ENCODE data around the gene NEK8. TPM values are rescaled to one million over a fixed set of nuclear protein-coding genes. Genes with fewer than 3 reads are reported as not detected.

Gene NEK8
- total and polyA plus RNA-seq, 9 of the 15 experiments (the other 6 are each of a cell fraction or from before 2014, with no cell fraction given): 0.98 to 16.6 (median 4.6) TPM

DNA sequence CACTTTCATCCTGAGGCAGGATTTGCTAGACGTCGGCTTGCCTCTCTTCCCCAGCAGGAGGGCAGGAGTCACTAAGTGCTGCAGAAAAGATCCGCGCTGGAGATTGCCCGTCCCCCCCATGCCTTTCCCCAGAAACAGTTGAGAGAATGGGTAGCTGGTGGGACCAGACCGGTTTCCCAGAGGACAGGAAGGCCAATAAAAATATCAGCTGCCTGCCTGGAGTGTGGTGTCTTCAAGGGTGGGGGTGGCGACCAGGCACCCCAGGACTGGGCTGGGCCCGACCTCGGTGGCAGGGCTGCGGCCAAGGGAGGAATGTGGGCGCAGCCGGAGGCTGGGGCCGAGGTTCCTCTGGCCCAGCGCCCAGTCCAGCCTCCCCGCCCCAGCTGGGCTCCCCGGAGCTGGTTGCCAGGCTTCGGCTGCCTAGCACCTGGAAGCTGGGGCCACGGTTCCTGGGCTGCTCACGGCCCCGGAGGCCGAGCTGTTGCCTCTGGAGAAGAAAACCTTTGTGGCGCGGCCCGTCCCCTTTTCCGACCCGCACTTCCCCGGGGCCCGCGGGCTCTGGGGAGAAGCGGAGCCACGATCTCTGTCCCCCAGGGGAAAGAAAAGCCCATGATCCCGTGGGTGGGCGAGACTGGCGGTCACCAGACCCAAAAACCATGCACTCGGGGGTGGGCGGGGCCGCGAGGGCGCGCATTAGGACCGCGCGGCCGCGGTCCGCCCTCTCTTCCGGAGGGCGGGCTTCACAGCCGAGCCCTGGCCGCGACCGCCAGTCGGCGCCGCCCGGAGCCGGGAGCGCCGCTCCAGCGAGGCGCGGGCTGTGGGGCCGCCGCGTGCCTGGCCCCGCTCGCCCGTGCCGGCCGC lies 14.9 kb downstream of the NEK8 start, which contains the start of gene TRAF4 (continued):
- TF ChIP-seq, protein P1, sequence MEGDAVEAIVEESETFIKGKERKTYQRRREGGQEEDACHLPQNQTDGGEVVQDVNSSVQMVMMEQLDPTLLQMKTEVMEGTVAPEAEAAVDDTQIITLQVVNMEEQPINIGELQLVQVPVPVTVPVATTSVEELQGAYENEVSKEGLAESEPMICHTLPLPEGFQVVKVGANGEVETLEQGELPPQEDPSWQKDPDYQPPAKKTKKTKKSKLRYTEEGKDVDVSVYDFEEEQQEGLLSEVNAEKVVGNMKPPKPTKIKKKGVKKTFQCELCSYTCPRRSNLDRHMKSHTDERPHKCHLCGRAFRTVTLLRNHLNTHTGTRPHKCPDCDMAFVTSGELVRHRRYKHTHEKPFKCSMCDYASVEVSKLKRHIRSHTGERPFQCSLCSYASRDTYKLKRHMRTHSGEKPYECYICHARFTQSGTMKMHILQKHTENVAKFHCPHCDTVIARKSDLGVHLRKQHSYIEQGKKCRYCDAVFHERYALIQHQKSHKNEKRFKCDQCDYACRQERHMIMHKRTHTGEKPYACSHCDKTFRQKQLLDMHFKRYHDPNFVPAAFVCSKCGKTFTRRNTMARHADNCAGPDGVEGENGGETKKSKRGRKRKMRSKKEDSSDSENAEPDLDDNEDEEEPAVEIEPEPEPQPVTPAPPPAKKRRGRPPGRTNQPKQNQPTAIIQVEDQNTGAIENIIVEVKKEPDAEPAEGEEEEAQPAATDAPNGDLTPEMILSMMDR (IDR thresholded peaks at IDR 0.05 in 2 of 3, conservative IDR thresholded peaks at IDR 0.05 in 1 of 3; ENCODE audit: insufficient read depth in 2 of 3, low read depth in 1 of 3, low read length in 3 of 3): peak in 2 of 3 experiments; percentile 41 to 63; a peak in 4 of 6 replicates
- TF ChIP-seq SAFB (IDR thresholded peaks at IDR 0.05; ENCODE audit: borderline replicate concordance, low read depth, low read length) (no peak), ZNF431 (CRISPR knock-in tag; IDR thresholded peaks at IDR 0.05) (peak; percentile 89; the same call in 1 of the 2 replicates), SIN3A (IDR thresholded peaks at IDR 0.05; ENCODE audit: borderline replicate concordance in 2 of 2, control insufficient read depth in 1 of 2, low read depth in 2 of 2, low read length in 2 of 2) (peak; percentile 28 to 96), CHAMP1 (IDR thresholded peaks at IDR 0.05) (no peak), MYC (IDR thresholded peaks at IDR 0.05; ENCODE audit: low read depth, low read length) (peak; percentile 90; the same call in 1 of the 2 replicates), MYC (CRISPR knock-in tag; IDR thresholded peaks at IDR 0.05; ENCODE audit: borderline replicate concordance, low read depth) (peak; percentile 79; the same call in 1 of the 2 replicates), SP1 (CRISPR knock-in tag; IDR thresholded peaks at IDR 0.05) (peak; percentile 55; the same call in 1 of the 2 replicates), ZKSCAN1 (IDR thresholded peaks at IDR 0.05; ENCODE audit: low read depth, low read length) (peak; percentile 64; the same call in 1 of the 2 replicates), RB1 (IDR thresholded peaks at IDR 0.05; ENCODE audit: low read depth) (peak; percentile 95), ZNF395 (CRISPR knock-in tag; IDR thresholded peaks at IDR 0.05) (peak; percentile 88), BCOR (IDR thresholded peaks at IDR 0.05) (peak; percentile 14; the same call in 1 of the 2 replicates), POLR2AphosphoS5 (IDR thresholded peaks at IDR 0.05; ENCODE audit: control insufficient read depth, insufficient read depth, low read depth, low read length) (peak; percentile 80)
- TF ChIP-seq, protein P2, sequence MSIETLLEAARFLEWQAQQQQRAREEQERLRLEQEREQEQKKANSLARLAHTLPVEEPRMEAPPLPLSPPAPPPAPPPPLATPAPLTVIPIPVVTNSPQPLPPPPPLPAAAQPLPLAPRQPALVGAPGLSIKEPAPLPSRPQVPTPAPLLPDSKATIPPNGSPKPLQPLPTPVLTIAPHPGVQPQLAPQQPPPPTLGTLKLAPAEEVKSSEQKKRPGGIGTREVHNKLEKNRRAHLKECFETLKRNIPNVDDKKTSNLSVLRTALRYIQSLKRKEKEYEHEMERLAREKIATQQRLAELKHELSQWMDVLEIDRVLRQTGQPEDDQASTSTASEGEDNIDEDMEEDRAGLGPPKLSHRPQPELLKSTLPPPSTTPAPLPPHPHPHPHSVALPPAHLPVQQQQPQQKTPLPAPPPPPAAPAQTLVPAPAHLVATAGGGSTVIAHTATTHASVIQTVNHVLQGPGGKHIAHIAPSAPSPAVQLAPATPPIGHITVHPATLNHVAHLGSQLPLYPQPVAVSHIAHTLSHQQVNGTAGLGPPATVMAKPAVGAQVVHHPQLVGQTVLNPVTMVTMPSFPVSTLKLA (conservative IDR thresholded peaks at IDR 0.05): peak; percentile 64 to 87
- TF ChIP-seq, protein P3, sequence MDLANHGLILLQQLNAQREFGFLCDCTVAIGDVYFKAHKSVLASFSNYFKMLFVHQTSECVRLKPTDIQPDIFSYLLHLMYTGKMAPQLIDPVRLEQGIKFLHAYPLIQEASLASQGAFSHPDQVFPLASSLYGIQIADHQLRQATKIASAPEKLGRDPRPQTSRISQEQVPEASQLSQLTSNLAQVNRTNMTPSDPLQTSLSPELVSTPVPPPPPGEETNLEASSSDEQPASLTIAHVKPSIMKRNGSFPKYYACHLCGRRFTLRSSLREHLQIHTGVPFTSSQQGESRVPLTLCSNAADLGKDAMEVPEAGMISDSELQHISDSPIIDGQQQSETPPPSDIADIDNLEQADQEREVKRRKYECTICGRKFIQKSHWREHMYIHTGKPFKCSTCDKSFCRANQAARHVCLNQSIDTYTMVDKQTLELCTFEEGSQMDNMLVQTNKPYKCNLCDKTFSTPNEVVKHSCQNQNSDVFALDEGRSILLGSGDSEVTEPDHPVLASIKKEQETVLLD (IDR thresholded peaks at IDR 0.05): peak; percentile 60

Measured in K562 (cell line).